ENCODE results near the gene MTG1.
"Not testable (repeated sequence)": the region's sequence is repeated elsewhere in the genome, so short reads cannot be mapped to it uniquely, and the experiment has no call there.

Gene MTG1

GRCh38 chr10:133362846-133363245 is 31.1 kb upstream of the MTG1 start:
- no peak overlapping the region for H3K4me3 ChIP-seq

GRCh38 chr10:133364645-133365431 is 29.1 kb upstream of the MTG1 start:
- H3K4me3 ChIP-seq = no peak overlapping the region
- no peaks in the 10 kb centered on the region for H3K9me3 ChIP-seq (replicated peaks in 1 of 11)
- TF ChIP-seq Cebpa-rat (IDR thresholded peaks at IDR 0.05) = no peak
- H4K20me1 ChIP-seq = peaks cover 0 to 25% (median 0%) of the 10 kb centered on the region in 11 experiments; a peak in 4 of 22 replicates
- peak overlapping the region in 3 of 11 experiments; percentile 17 to 46 (median 24); a peak in 3 of 22 replicates for H3K9ac ChIP-seq
- peaks cover 21 to 24% (median 23%) of the 10 kb centered on the region in 10 experiments for H3K4me1 ChIP-seq
- peaks cover 63 to 74% (median 71%) of the 10 kb centered on the region in 11 experiments for H3K36me3 ChIP-seq
- H3K4me2 ChIP-seq = no peak overlapping the region
- H3K27me3 ChIP-seq = no peaks in the 10 kb centered on the region
- H3K27ac ChIP-seq = no peak overlapping the region

More at GRCh38 chr10:133362846-133363245, 31.1 kb upstream of the MTG1 start:
- Histone ChIP-seq H3K27ac (0 out of 22 replicates have a peak overlapping the region, but pooled peaks of 2 of the 11 experiments have one; percentile 15 to 50), H3K9ac (peak overlapping the region in 4 of 11 experiments; percentile 10 to 47 (median 32); a peak in 4 of 22 replicates), H3K4me2 (peak overlapping the region in 10 of 11 experiments; percentile 54 to 77 (median 62); a peak in 13 of 22 replicates), H3K4me1 (peaks cover 21 to 24% (median 23%) of the 10 kb centered on the region in 10 experiments), H3K27me3 (no peaks in the 10 kb centered on the region), H3K36me3 (peaks cover 43 to 54% (median 51%) of the 10 kb centered on the region in 11 experiments), H4K20me1 (peaks cover 0 to 8% (median 0%) of the 10 kb centered on the region in 11 experiments; a peak in 2 of 22 replicates), H3K9me3 (replicated peaks in 1 of 11) (no peaks in the 10 kb centered on the region)
- no peak for TF ChIP-seq Cebpa-rat (IDR thresholded peaks at IDR 0.05)

- no peak for TF ChIP-seq Cebpa-rat (IDR thresholded peaks at IDR 0.05)
- peaks cover 70 to 82% (median 79%) of the 10 kb centered on the region in 11 experiments for H3K36me3 ChIP-seq
- no peaks in the 10 kb centered on the region for H3K27me3 ChIP-seq
- no peak overlapping the region for H3K4me2 ChIP-seq
- H3K4me1 ChIP-seq = peaks cover 21 to 24% (median 23%) of the 10 kb centered on the region in 10 experiments
- peaks cover 0 to 32% (median 0%) of the 10 kb centered on the region in 11 experiments; a peak in 6 of 22 replicates for H4K20me1 ChIP-seq
- peak overlapping the region in 6 of 11 experiments; percentile 4 to 46 (median 16); a peak in 5 of 22 replicates for H3K9ac ChIP-seq
- H3K4me3 ChIP-seq = no peak overlapping the region
- H3K27ac ChIP-seq = no peak overlapping the region
- H3K9me3 ChIP-seq (replicated peaks in 1 of 11) = no peaks in the 10 kb centered on the region
These were observed 28.4 kb upstream of the MTG1 start for GRCh38 chr10:133365461-133366129.

GRCh38 chr10:133366130-133366478 is 27.9 kb upstream of the MTG1 start:
- peaks cover 73 to 87% (median 81%) of the 10 kb centered on the region in 11 experiments for H3K36me3 ChIP-seq

GRCh38 chr10:133366751-133367150 is 27.2 kb upstream of the MTG1 start:
- Histone ChIP-seq H3K4me2 (no peak overlapping the region), H3K36me3 (peaks cover 73 to 92% (median 85%) of the 10 kb centered on the region in 11 experiments), H3K27ac (no peak overlapping the region), H3K4me3 (no peak overlapping the region), H4K20me1 (peaks cover 0 to 37% (median 0%) of the 10 kb centered on the region in 11 experiments; a peak in 9 of 22 replicates), H3K27me3 (no peaks in the 10 kb centered on the region), H3K4me1 (peaks cover 15 to 19% (median 17%) of the 10 kb centered on the region in 10 experiments), H3K9ac (peak overlapping the region in 2 of 11 experiments; percentile 9 to 17; a peak in 1 of 22 replicates), H3K9me3 (replicated peaks in 1 of 11) (no peaks in the 10 kb centered on the region)
- no peak for TF ChIP-seq Cebpa-rat (IDR thresholded peaks at IDR 0.05)

More at GRCh38 chr10:133366130-133366478, 27.9 kb upstream of the MTG1 start:
- H3K27ac ChIP-seq = no peak overlapping the region
- no peaks in the 10 kb centered on the region for H3K9me3 ChIP-seq (replicated peaks in 1 of 11)
- no peak overlapping the region for H3K4me3 ChIP-seq
- H3K9ac ChIP-seq = peak overlapping the region in 5 of 11 experiments; percentile 4 to 24 (median 9); a peak in 2 of 22 replicates
- H3K4me1 ChIP-seq = peaks cover 18 to 20% (median 19%) of the 10 kb centered on the region in 10 experiments
- no peaks in the 10 kb centered on the region for H3K27me3 ChIP-seq
- no peak overlapping the region for H3K4me2 ChIP-seq
- no peak for TF ChIP-seq Cebpa-rat (IDR thresholded peaks at IDR 0.05)
- H4K20me1 ChIP-seq = peaks cover 0 to 33% (median 0%) of the 10 kb centered on the region in 11 experiments; a peak in 8 of 22 replicates

- Histone ChIP-seq H3K4me1 (peaks cover 15 to 19% (median 17%) of the 10 kb centered on the region in 10 experiments), H3K36me3 (peaks cover 71 to 90% (median 80%) of the 10 kb centered on the region in 11 experiments), H4K20me1 (peaks cover 0 to 37% (median 6%) of the 10 kb centered on the region in 11 experiments; a peak in 11 of 22 replicates)
- not testable (repeated sequence) for H3K27me3 ChIP-seq; H3K4me2 ChIP-seq; H3K9me3 ChIP-seq (replicated peaks in 1 of 11); H3K9ac ChIP-seq; H3K27ac ChIP-seq; H3K4me3 ChIP-seq
These were observed 26.5 kb upstream of the MTG1 start for GRCh38 chr10:133367461-133367860.

GRCh38 chr10:133368153-133368552 is 25.8 kb upstream of the MTG1 start:
- Histone ChIP-seq H3K4me3 (no peak overlapping the region), H3K4me2 (no peak overlapping the region), H4K20me1 (peaks cover 0 to 37% (median 6%) of the 10 kb centered on the region in 11 experiments; a peak in 11 of 22 replicates), H3K9ac (peak overlapping the region in 6 of 11 experiments; percentile 13 to 47 (median 21); a peak in 8 of 22 replicates), H3K27ac (no peak overlapping the region; a peak in 1 of 22 replicates), H3K4me1 (peaks cover 10 to 13% (median 13%) of the 10 kb centered on the region in 10 experiments), H3K36me3 (peaks cover 64 to 83% (median 73%) of the 10 kb centered on the region in 11 experiments), H3K27me3 (no peaks in the 10 kb centered on the region), H3K9me3 (replicated peaks in 1 of 11) (no peaks in the 10 kb centered on the region)
- no peak for TF ChIP-seq Cebpa-rat (IDR thresholded peaks at IDR 0.05)

- Histone ChIP-seq H3K4me1 (peaks cover 20 to 29% (median 24%) of the 10 kb centered on the region in 10 experiments), H3K4me2 (no peak overlapping the region), H3K4me3 (no peak overlapping the region), H3K27me3 (no peaks in the 10 kb centered on the region), H3K9me3 (replicated peaks in 1 of 11) (no peaks in the 10 kb centered on the region), H3K9ac (peak overlapping the region in 5 of 11 experiments; percentile 18 to 36 (median 19); a peak in 6 of 22 replicates), H3K36me3 (peaks cover 49 to 62% (median 55%) of the 10 kb centered on the region in 11 experiments), H4K20me1 (peaks cover 0 to 37% (median 6%) of the 10 kb centered on the region in 11 experiments; a peak in 11 of 22 replicates), H3K27ac (no peak overlapping the region)
- TF ChIP-seq Cebpa-rat (IDR thresholded peaks at IDR 0.05) = no peak
These were observed 23.7 kb upstream of the MTG1 start for GRCh38 chr10:133370030-133370786.

All from BLaER1 treated with 17β-estradiol and CSF1 and Interleukin-3, amounts not matched to agents 10 nM and 100 nM (cell line).